DND-41 (cell line): ENCODE data around the gene SERPINA3.

ENCODE experiments used
- ATAC-seq: fragments of 200-7000 bp; cut with Tn5 transposase; 3 replicates; pipeline ENCODE4 v1.9.1; 2021; ENCODE audit warnings: low read depth; ENCODE audit not compliant: insufficient read depth
- DNase-seq: peaks from one replicate; pipeline ENCODE4 v3.0.0-alpha.2; 2020
- H2AFZ ChIP-seq: 2 replicates; pipeline ENCODE4 v1.6.0; 2012; ENCODE audit warnings: low read depth, low read length
- H3K27ac ChIP-seq: 2 replicates; pipeline ENCODE4 v1.5.1; 2012; ENCODE audit warnings: low read length, inconsistent platforms
- H3K27me3 ChIP-seq: fragments of 200-600 bp; sonication (generic); 2 replicates; pipeline ENCODE4 v1.6.0; 2012; ENCODE audit warnings: low read length, mild to moderate bottlenecking, inconsistent platforms; ENCODE audit not compliant: insufficient read depth, poor library complexity
- H3K36me3 ChIP-seq: 2 replicates; pipeline ENCODE4 v1.5.1; 2012; ENCODE audit warnings: low read length, inconsistent platforms; ENCODE audit not compliant: insufficient read depth
- H3K4me1 ChIP-seq: 2 replicates; pipeline ENCODE4 v1.5.1; 2012; ENCODE audit warnings: mild to moderate bottlenecking, low read length; ENCODE audit not compliant: insufficient read depth
- H3K4me2 ChIP-seq: 2 replicates; pipeline ENCODE4 v1.6.0; 2012; ENCODE audit warnings: mild to moderate bottlenecking, moderate library complexity, low read length, inconsistent platforms; ENCODE audit not compliant: insufficient read depth
- H3K4me3 ChIP-seq, 2 experiments: fragments of 200-600 bp in 1 of 2; shearing (Covaris generic) in 1 of 2; 2 replicates each; pipeline ENCODE4 v1.5.1; 2012 to 2016; ENCODE audit warnings: inconsistent platforms in 2 of 2, low read length in 2 of 2, mild to moderate bottlenecking in 2 of 2, low read depth in 1 of 2, moderate library complexity in 1 of 2
- H3K79me2 ChIP-seq: 2 replicates; pipeline ENCODE4 v1.6.0; 2012; ENCODE audit warnings: low read length, inconsistent platforms; ENCODE audit not compliant: insufficient read depth
- H3K9ac ChIP-seq: 2 replicates; pipeline ENCODE4 v1.6.0; 2012; ENCODE audit warnings: low read depth, mild to moderate bottlenecking, inconsistent platforms, low read length, moderate library complexity
- H3K9me3 ChIP-seq: 2 replicates; pipeline ENCODE4 v1.5.1; 2012; ENCODE audit warnings: low read length, moderate library complexity, mild to moderate bottlenecking, inconsistent platforms; ENCODE audit not compliant: insufficient read depth, severe bottlenecking
- H4K20me1 ChIP-seq: 2 replicates; pipeline ENCODE4 v1.6.0; 2012; ENCODE audit warnings: low read length; ENCODE audit not compliant: insufficient read depth
- EZH2 ChIP-seq: IDR thresholded peaks from 3 replicates; pipeline ENCODE4 v1.6.1; 2012; ENCODE audit warnings: borderline replicate concordance, low read depth, mild to moderate bottlenecking, moderate library complexity, low read length, inconsistent platforms; ENCODE audit not compliant: severe bottlenecking
- TF ChIP-seq, protein P1 (sequence below): IDR thresholded peaks from 2 replicates; pipeline ENCODE4 v1.5.1; 2012; ENCODE audit warnings: borderline replicate concordance, low read length, moderate library complexity, mild to moderate bottlenecking; ENCODE audit not compliant: poor library complexity, severe bottlenecking; ENCODE audit errors: extremely low read depth

The SERPINA3 gene

DNA sequence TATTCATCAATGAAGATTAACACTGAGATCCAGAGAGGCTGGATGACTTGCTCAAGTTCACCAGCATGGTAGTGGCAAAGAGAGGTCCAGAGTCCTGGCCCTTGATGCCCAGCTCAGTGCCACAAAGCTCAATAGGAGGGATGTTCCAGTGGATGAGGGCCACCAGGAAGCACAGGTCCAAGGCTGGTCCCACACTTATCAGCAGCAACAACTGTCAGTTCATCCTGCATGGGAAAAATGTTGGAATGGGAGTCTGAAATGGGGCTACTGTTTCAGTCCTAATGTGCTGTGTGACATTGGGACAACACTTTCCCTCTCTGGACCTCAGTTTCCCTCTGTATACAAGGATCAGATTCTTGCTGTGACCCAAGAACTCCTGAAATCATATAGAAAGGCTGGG is 19.7 kb upstream of the SERPINA3 start:
- no peak overlapping the region for H2AFZ ChIP-seq
- H3K9me3 ChIP-seq, result no peaks in the 10 kb centered on the region
- H3K79me2 ChIP-seq, result no peaks in the 10 kb centered on the region
- ATAC-seq, result no peak
- TF ChIP-seq EZH2, result no peak
- TF ChIP-seq, protein P1, sequence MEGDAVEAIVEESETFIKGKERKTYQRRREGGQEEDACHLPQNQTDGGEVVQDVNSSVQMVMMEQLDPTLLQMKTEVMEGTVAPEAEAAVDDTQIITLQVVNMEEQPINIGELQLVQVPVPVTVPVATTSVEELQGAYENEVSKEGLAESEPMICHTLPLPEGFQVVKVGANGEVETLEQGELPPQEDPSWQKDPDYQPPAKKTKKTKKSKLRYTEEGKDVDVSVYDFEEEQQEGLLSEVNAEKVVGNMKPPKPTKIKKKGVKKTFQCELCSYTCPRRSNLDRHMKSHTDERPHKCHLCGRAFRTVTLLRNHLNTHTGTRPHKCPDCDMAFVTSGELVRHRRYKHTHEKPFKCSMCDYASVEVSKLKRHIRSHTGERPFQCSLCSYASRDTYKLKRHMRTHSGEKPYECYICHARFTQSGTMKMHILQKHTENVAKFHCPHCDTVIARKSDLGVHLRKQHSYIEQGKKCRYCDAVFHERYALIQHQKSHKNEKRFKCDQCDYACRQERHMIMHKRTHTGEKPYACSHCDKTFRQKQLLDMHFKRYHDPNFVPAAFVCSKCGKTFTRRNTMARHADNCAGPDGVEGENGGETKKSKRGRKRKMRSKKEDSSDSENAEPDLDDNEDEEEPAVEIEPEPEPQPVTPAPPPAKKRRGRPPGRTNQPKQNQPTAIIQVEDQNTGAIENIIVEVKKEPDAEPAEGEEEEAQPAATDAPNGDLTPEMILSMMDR, result no peak
- H3K9ac ChIP-seq, result no peak overlapping the region
- no peak overlapping the region for H3K4me2 ChIP-seq
- no peaks in the 10 kb centered on the region for H3K27me3 ChIP-seq
- no peak for DNase-seq
- no peaks in the 10 kb centered on the region for H3K36me3 ChIP-seq
- H3K27ac ChIP-seq, result no peak overlapping the region
- H3K4me3 ChIP-seq, result no peak overlapping the region
- no peaks in the 10 kb centered on the region for H4K20me1 ChIP-seq
- H3K4me1 ChIP-seq, result no peaks in the 10 kb centered on the region

GRCh38 chr14:94593376-94593748 is 18.8 kb upstream of the SERPINA3 start:
- no peak overlapping the region for H3K27ac ChIP-seq
- no peak for ATAC-seq

DNA sequence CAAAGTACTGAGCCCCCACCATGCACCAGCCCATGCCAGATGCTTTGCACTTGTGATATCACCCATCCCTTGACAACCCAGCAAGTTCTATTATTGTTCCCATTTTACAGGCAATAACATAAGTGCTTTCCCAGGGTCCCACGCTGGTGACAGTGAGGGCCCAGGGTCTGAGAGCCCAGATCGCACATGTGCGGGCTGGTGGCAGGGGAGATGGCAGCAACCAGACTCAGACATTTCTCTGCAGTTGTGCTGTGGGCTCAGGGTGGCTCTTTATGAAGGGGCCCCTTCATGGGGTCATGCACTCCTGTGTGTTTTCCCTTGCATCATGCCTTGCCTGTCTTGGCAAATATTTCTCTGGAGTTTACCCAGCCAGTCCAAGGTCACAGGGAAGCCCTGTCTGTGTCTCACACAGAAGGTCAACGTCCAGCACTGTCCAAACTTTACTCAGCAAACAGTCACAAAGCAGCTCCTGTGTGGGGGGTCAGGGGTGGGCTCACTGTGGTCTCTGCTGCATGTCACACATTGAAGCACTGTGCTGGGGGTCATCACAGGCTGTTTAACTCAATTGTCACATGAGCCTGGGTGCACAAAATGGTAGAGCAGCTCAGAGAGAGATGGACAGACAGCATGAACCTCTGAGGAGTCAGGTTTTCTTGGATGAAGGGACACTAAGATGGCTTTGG is 18.3 kb upstream of the SERPINA3 start:
- no peak overlapping the region for H3K4me3 ChIP-seq
- H3K27me3 ChIP-seq, result no peaks in the 10 kb centered on the region
- no peaks in the 10 kb centered on the region for H4K20me1 ChIP-seq
- H3K79me2 ChIP-seq, result no peaks in the 10 kb centered on the region
- no peak overlapping the region for H3K9ac ChIP-seq
- H3K9me3 ChIP-seq, result no peaks in the 10 kb centered on the region
- no peak overlapping the region for H2AFZ ChIP-seq
- DNase-seq, result no peak
- H3K36me3 ChIP-seq, result no peaks in the 10 kb centered on the region
- TF ChIP-seq, protein P1, result no peak
- TF ChIP-seq EZH2, result no peak
- H3K4me2 ChIP-seq, result no peak overlapping the region
- no peaks in the 10 kb centered on the region for H3K4me1 ChIP-seq
- H3K27ac ChIP-seq, result no peak overlapping the region
- no peak for ATAC-seq

More at GRCh38 chr14:94593376-94593748, 18.8 kb upstream of the SERPINA3 start:
- Histone ChIP-seq H3K4me1 (no peaks in the 10 kb centered on the region), H4K20me1 (no peaks in the 10 kb centered on the region), H3K9me3 (no peaks in the 10 kb centered on the region), H3K79me2 (no peaks in the 10 kb centered on the region), H2AFZ (no peak overlapping the region), H3K4me2 (no peak overlapping the region), H3K27me3 (no peaks in the 10 kb centered on the region), H3K9ac (no peak overlapping the region), H3K4me3 (no peak overlapping the region), H3K36me3 (no peaks in the 10 kb centered on the region)
- no peak for DNase-seq
- no peak for TF ChIP-seq EZH2
- TF ChIP-seq, protein P1, result no peak
